Stimulated activated CD4-positive, alpha-beta T cell treated with anti-CD3 and anti-CD28 coated beads, TNF-alpha, amount 100 ng/mL, for 1 hour (primary cell): Measurements from ENCODE around the gene IGF2BP1.
"Not testable (repeated sequence)": the region's sequence is repeated elsewhere in the genome, so short reads cannot be mapped to it uniquely, and the experiment has no call there.

ENCODE experiments used
- DNase-seq, 3 donors: peaks; one replicate each; pipeline ENCODE4 v3.0.0-alpha.2; 2020; ENCODE audit warnings: low read depth in 3 of 3, low spot score in 1 of 3

Gene IGF2BP1

GRCh38 chr17:49018748-49019147 lies 21.6 kb downstream of the IGF2BP1 start:
- no peak for DNase-seq

GRCh38 chr17:49020609-49021008 lies 23.4 kb downstream of the IGF2BP1 start:
- no peak for DNase-seq

- no peak for DNase-seq
Observed at GRCh38 chr17:49021095-49021767, 24.0 kb downstream of the IGF2BP1 start.

GRCh38 chr17:49021768-49022103 lies 24.6 kb downstream of the IGF2BP1 start:
- DNase-seq, result no peak

GRCh38 chr17:49022391-49022941 lies 25.3 kb downstream of the IGF2BP1 start:
- no peak for DNase-seq

- no peak for DNase-seq
Observed at GRCh38 chr17:49024523-49024922, 27.3 kb downstream of the IGF2BP1 start.

- not testable (repeated sequence) for DNase-seq
Observed at GRCh38 chr17:49026447-49026846, 29.3 kb downstream of the IGF2BP1 start.

GRCh38 chr17:49028271-49028670 lies 31.1 kb downstream of the IGF2BP1 start:
- DNase-seq, result no peak

GRCh38 chr17:49029801-49030200 lies 32.6 kb downstream of the IGF2BP1 start:
- no peak for DNase-seq

GRCh38 chr17:49031965-49032928 lies 35.1 kb downstream of the IGF2BP1 start:
- DNase-seq, result peak in 1 of 3 donors; percentile 3

- DNase-seq, result peak in 1 of 3 donors; percentile 6
Observed at GRCh38 chr17:49035470-49036269, 38.5 kb downstream of the IGF2BP1 start.

- no peak for DNase-seq
Observed at GRCh38 chr17:49036270-49036626, 39.1 kb downstream of the IGF2BP1 start.

- no peak for DNase-seq
Observed at GRCh38 chr17:49038138-49038537, 41.0 kb downstream of the IGF2BP1 start.

- DNase-seq, result no peak
Observed at GRCh38 chr17:49038544-49038943, 41.4 kb downstream of the IGF2BP1 start.

GRCh38 chr17:49039518-49039917 lies 42.3 kb downstream of the IGF2BP1 start:
- DNase-seq, result not testable (repeated sequence)

- DNase-seq, result no peak
Observed at GRCh38 chr17:49041527-49041926, 44.3 kb downstream of the IGF2BP1 start.

GRCh38 chr17:49045376-49045775 lies 48.2 kb downstream of the IGF2BP1 start:
- no peak for DNase-seq

GRCh38 chr17:49046912-49047311 lies 49.7 kb downstream of the IGF2BP1 start:
- no peak for DNase-seq

- DNase-seq, result no peak
Observed at GRCh38 chr17:49049265-49049664, 52.1 kb downstream of the IGF2BP1 start.

GRCh38 chr17:49050611-49051010 lies 53.4 kb downstream of the IGF2BP1 start:
- no peak for DNase-seq

GRCh38 chr17:49051269-49051668 lies 54.1 kb downstream of the IGF2BP1 start:
- no peak for DNase-seq
